HepG2 (cell line): Measurements from ENCODE around the gene AHRR. TPM values are rescaled to one million over a fixed set of nuclear protein-coding genes. Genes with fewer than 3 reads are reported as not detected.

Experiments used
- ATAC-seq: fragments of 200-7000 bp; cut with Tn5 transposase; 3 replicates; pipeline ENCODE4 v1.9.1; 2020; ENCODE audit warnings: mild to moderate bottlenecking, moderate library complexity
- BruUV-seq: library from RNA; stranded (reverse); fragments of 400-500 nt; replicated peaks from 2 replicates; lab custom pipeline; 2021; lab: Mats Ljungman, UMichigan
- CTCF ChIA-PET: fragments of 300-600 bp; formaldehyde crosslinking; extraction: SDS; loops from one replicate; lab custom pipeline; 2021; ENCODE audit warnings: low total read pairs, inconsistent platforms, low intra/inter-chr PET ratio; lab: Yijun Ruan, JAX
- POLR2A ChIA-PET: fragments of 350-600 bp; sonication (Branson Sonifier 250); formaldehyde crosslinking; loops from one replicate; lab custom pipeline; 2020; ENCODE audit warnings: antibody characterized with exemption, inconsistent platforms; lab: Yijun Ruan, JAX
- DNase-seq: peaks from one replicate; pipeline ENCODE4 v3.0.0-alpha.2; 2015; ENCODE audit warnings: low spot score
- FAIRE-seq: peaks from 3 replicates; lab custom pipeline; 2011; peaks lifted over from hg19 to GRCh38; lab: Jason Lieb, UNC
- H2AFZ ChIP-seq: one replicate; pipeline ENCODE4 v1.6.1; 2011; ENCODE audit warnings: low read length, inconsistent platforms
- H3K27ac ChIP-seq: fragments of 300-600 bp; 3 replicates; pipeline ENCODE4 v1.8.0; 2011; ENCODE audit warnings: mixed run types, mild to moderate bottlenecking, mixed read lengths, low read length, inconsistent platforms; ENCODE audit not compliant: insufficient read depth; ENCODE audit errors: extremely low read length
- H3K27me3 ChIP-seq, 2 experiments: fragments of 200-600 bp in 1 of 2; 2 replicates in 1 of 2; 3 replicates in 1 of 2; pipeline versions ENCODE4 v1.6.0 to v1.8.0; 2011; ENCODE audit warnings: low read length in 2 of 2, mild to moderate bottlenecking in 2 of 2, moderate library complexity in 2 of 2, inconsistent platforms in 1 of 2; ENCODE audit not compliant: insufficient read depth in 2 of 2, control insufficient read depth in 1 of 2
- H3K36me3 ChIP-seq, 2 experiments: fragments of 200-600 bp in 1 of 2; replicated peaks in 1 of 2; 2 replicates in 1 of 2; 3 replicates in 1 of 2; pipeline versions ENCODE4 v1.5.1 to v1.8.0; 2011; ENCODE audit warnings: low read length in 2 of 2, inconsistent platforms in 1 of 2; ENCODE audit not compliant: insufficient read depth in 2 of 2, control insufficient read depth in 1 of 2
- H3K4me1 ChIP-seq: 2 replicates; pipeline ENCODE4 v1.5.1; 2012; ENCODE audit warnings: low read length, inconsistent platforms; ENCODE audit not compliant: insufficient read depth
- H3K4me2 ChIP-seq: 2 replicates; pipeline ENCODE4 v1.6.0; 2011; ENCODE audit warnings: low read depth, low read length, inconsistent platforms
- H3K4me3 ChIP-seq, 3 experiments: fragments of 200-600 bp in 1 of 3; sonication (generic), shearing (Covaris generic) in 1 of 3; replicated peaks in 1 of 3; 2 replicates each; pipeline ENCODE4 v1.5.1; 2011 to 2016; ENCODE audit warnings: low read length in 3 of 3, inconsistent platforms in 2 of 3, low read depth in 2 of 3, mild to moderate bottlenecking in 2 of 3, control low read depth in 1 of 3, mixed read lengths in 1 of 3; ENCODE audit not compliant: insufficient read depth in 1 of 3
- H3K79me2 ChIP-seq: one replicate; pipeline ENCODE4 v1.6.1; 2011; ENCODE audit warnings: low read length, inconsistent platforms; ENCODE audit not compliant: insufficient read depth
- H3K9ac ChIP-seq: 2 replicates; pipeline ENCODE4 v1.6.0; 2011; ENCODE audit warnings: mild to moderate bottlenecking, low read depth, low read length, inconsistent platforms; ENCODE audit not compliant: insufficient read depth
- H3K9me3 ChIP-seq: 2 replicates; pipeline ENCODE4 v1.5.1; 2012; ENCODE audit warnings: mild to moderate bottlenecking, low read length
- H4K20me1 ChIP-seq: 2 replicates; pipeline ENCODE4 v1.6.0; 2011; ENCODE audit warnings: inconsistent platforms, mild to moderate bottlenecking, low read length, moderate library complexity; ENCODE audit not compliant: insufficient read depth
- CC2D1A ChIP-seq: sonication (generic); formaldehyde crosslinking; IDR thresholded peaks from 2 replicates; pipeline ENCODE4 v1.8.1; 2023; ENCODE audit warnings: mild to moderate bottlenecking, missing genetic modification reagents
- CREBL2 ChIP-seq: sonication (generic); formaldehyde crosslinking; IDR thresholded peaks from 2 replicates; pipeline ENCODE4 v1.8.1; 2023; ENCODE audit warnings: missing genetic modification reagents, mild to moderate bottlenecking, borderline replicate concordance
- E2F1 ChIP-seq: sonication (generic); formaldehyde crosslinking; IDR thresholded peaks from 2 replicates; pipeline ENCODE4 v1.5.0; 2020; ENCODE audit warnings: missing genetic modification reagents
- FOXJ3 ChIP-seq: sonication (generic); formaldehyde crosslinking; IDR thresholded peaks from 2 replicates; pipeline ENCODE4 v1.4.0; 2020; ENCODE audit warnings: missing genetic modification reagents, mild to moderate bottlenecking, borderline replicate concordance
- HBP1 ChIP-seq: IDR thresholded peaks from 2 replicates; pipeline ENCODE4 v1.6.1; 2016; ENCODE audit warnings: low read depth, control low read depth
- HOXA5 ChIP-seq: sonication (generic); formaldehyde crosslinking; IDR thresholded peaks from 2 replicates; pipeline ENCODE4 v1.4.0; 2020; ENCODE audit warnings: missing genetic modification reagents
- NFKBIZ ChIP-seq: IDR thresholded peaks from 2 replicates; pipeline ENCODE4 v1.6.1; 2018; ENCODE audit warnings: missing genetic modification reagents, missing compliant biosample characterization
- SNAPC5 ChIP-seq: sonication (generic); formaldehyde crosslinking; IDR thresholded peaks from 2 replicates; pipeline ENCODE4 v1.8.1; 2023; ENCODE audit warnings: mild to moderate bottlenecking, missing genetic modification reagents, borderline replicate concordance
- ZFP36L1 ChIP-seq: sonication (generic); formaldehyde crosslinking; IDR thresholded peaks from 2 replicates; pipeline ENCODE4 v1.8.0; 2022; ENCODE audit warnings: mild to moderate bottlenecking, missing genetic modification reagents, moderate library complexity
- ZKSCAN1 ChIP-seq: fragments of 150-350 bp; IDR thresholded peaks from 2 replicates; pipeline ENCODE4 v1.6.1; 2014; ENCODE audit warnings: low read length
- ZNF296 ChIP-seq: sonication (generic); formaldehyde crosslinking; conservative IDR thresholded peaks from 2 replicates; pipeline ENCODE4 v1.5.0; 2020; ENCODE audit warnings: mild to moderate bottlenecking, missing genetic modification reagents
- WGBS: methylation state at CpG from one replicate; pipeline ENCODE4 v1.1.6; 2017; ENCODE audit warnings: low lambda C conversion rate; 5-methylcytosine and 5-hydroxymethylcytosine counted together
- in situ Hi-C: cut with HindIII; loops from 2 replicates; pipeline ENCODE4 v1.10.0; 2017; ENCODE audit warnings: low pct_unique_long_range_greater_than_20kb; ENCODE audit not compliant: extremely low pct_ligation_motif_present
- intact Hi-C: fragments of 100-400 bp; cut with micrococcal nuclease; formaldehyde crosslinking; loops from one replicate; pipeline ENCODE4 v1.10.0; 2022; ENCODE audit not compliant: unreplicated experiment
- polyA plus RNA-seq, 8 experiments: library from polyadenylated mRNA; depleted of rRNA in 3 of 8; stranded (reverse) in 7 of 8; unstranded in 1 of 8; fragments of >200 nt; fragmentation: Illumina TruSeq in 4 of 8; extraction: Trizol in 4 of 8; gene quantifications; 2 replicates each; pipeline versions ENCODE4 v1.2.1 to v1.2.3, GENCODE V29; 2011 to 2016; ENCODE audit warnings: low read depth in 4 of 8, missing spikeins in 1 of 8, mixed read lengths in 1 of 8; ENCODE audit not compliant: insufficient read depth in 1 of 8
- total RNA-seq, 5 experiments: library from RNA; depleted of rRNA; stranded (reverse); fragments of >200 nt; fragmentation: Illumina TruSeq; extraction: Trizol; gene quantifications; 2 replicates each; pipeline ENCODE4 v1.2.3, GENCODE V29; 2016; ENCODE audit warnings: low read depth in 1 of 5

The AHRR gene
- total and polyA plus RNA-seq, 2 of the 13 experiments (the other 11 are each of a cell fraction or from before 2014, with no cell fraction given), result 0.28 to 0.35 TPM

GRCh38 chr5:310516-310915 lies 11.0 kb upstream of the AHRR start:
- no peaks in the 10 kb centered on the region for H3K79me2 ChIP-seq
- no peaks in the 10 kb centered on the region for H3K9me3 ChIP-seq
- no peak overlapping the region for H3K4me3 ChIP-seq
- no TSS peak for BruUV-seq
- H3K4me1 ChIP-seq, result no peaks in the 10 kb centered on the region
- intact Hi-C loops, result no loop called here
- H3K36me3 ChIP-seq, result peaks cover 16 to 51% of the 10 kb centered on the region in 2 experiments; a peak in 4 of 5 replicates
- ChIA-PET POLR2A (no interaction called here), CTCF (no interaction called here)
- ATAC-seq, result no peak
- no peaks in the 10 kb centered on the region; the same call in 1 of the 2 replicates for H4K20me1 ChIP-seq
- FAIRE-seq, result no peak
- H3K4me2 ChIP-seq, result no peak overlapping the region
- no peaks in the 10 kb centered on the region for H3K27me3 ChIP-seq
- WGBS, result 94% methylated on average over 9 of the region's 9 CpGs
- no peak overlapping the region for H2AFZ ChIP-seq
- DNase-seq, result no peak
- in situ Hi-C loops, result no loop called here
- no peak overlapping the region for H3K27ac ChIP-seq
- no peak overlapping the region for H3K9ac ChIP-seq
- TF ChIP-seq CREBL2 (no peak), HBP1 (CRISPR knock-in tag) (no peak), ZKSCAN1 (no peak), NFKBIZ (CRISPR knock-in tag) (no peak)

- intact Hi-C loops, result no loop called here
- DNase-seq, result no peak
- in situ Hi-C loops, result no loop called here
- Histone ChIP-seq H3K4me3 (no peak overlapping the region), H3K9me3 (no peaks in the 10 kb centered on the region), H3K36me3 (peaks cover 16 to 47% of the 10 kb centered on the region in 2 experiments; a peak in 4 of 5 replicates), H3K9ac (no peak overlapping the region), H3K4me2 (no peak overlapping the region), H2AFZ (no peak overlapping the region), H3K79me2 (no peaks in the 10 kb centered on the region), H3K27me3 (no peaks in the 10 kb centered on the region), H3K4me1 (no peaks in the 10 kb centered on the region), H4K20me1 (no peaks in the 10 kb centered on the region; the same call in 1 of the 2 replicates), H3K27ac (no peak overlapping the region)
- 94% methylated on average over 14 of the region's 16 CpGs for WGBS
- no TSS peak for BruUV-seq
- no peak for ATAC-seq
- ChIA-PET POLR2A (no interaction called here), CTCF (no interaction called here)
- FAIRE-seq, result no peak
- TF ChIP-seq E2F1 (CRISPR knock-in tag), result no peak
- no peak for TF ChIP-seq SNAPC5 (CRISPR knock-in tag)
- no peak for TF ChIP-seq ZNF296 (CRISPR knock-in tag)
- TF ChIP-seq ZFP36L1, result no peak
- TF ChIP-seq HOXA5 (CRISPR knock-in tag), result no peak
- TF ChIP-seq FOXJ3 (CRISPR knock-in tag), result no peak
- TF ChIP-seq CC2D1A, result no peak
These were observed 10.5 kb upstream of the AHRR start for GRCh38 chr5:310941-311434.
